ENCODE results near the gene CRHBP.
"Not testable (repeated sequence)": the region's sequence is repeated elsewhere in the genome, so short reads cannot be mapped to it uniquely, and the experiment has no call there.

Gene CRHBP

GRCh38 chr5:76958991-76959767 is 6.3 kb downstream of the CRHBP start:
- no peak for FAIRE-seq
- no peak for DNase-seq (ENCODE audit: insufficient read length, low spot score)

DNA sequence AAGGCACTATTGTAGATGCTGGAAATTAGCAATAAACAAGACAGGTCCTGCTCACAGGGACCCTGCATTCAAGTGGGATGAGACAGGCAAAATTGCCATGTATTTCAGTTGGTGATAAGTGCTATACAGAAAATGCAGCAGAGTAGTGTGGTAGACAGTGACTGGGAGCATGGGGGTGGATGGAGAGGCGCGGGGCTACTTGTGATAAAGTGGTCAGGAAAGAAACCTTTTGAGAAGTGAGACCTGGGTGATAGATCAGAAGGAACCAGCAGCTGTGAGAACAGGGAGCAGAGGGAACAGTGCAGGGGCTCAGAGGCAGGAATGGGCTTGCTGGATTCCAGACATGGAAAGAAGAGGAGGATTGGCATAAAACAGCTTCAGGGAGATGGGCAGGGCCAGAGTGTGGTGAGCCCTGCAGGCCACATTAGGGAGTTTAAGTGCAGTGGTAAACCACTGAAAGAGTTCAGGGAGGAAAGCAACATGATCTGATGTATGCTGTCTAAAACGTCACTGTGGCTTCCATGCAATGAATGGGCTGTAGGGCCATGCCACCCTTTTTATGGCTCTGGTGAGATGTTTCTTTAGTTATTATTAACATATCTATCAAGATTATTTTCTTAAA is 7.3 kb downstream of the CRHBP start:
- DNase-seq (ENCODE audit: insufficient read length, low spot score): no peak
- FAIRE-seq: peak; percentile 79

DNA sequence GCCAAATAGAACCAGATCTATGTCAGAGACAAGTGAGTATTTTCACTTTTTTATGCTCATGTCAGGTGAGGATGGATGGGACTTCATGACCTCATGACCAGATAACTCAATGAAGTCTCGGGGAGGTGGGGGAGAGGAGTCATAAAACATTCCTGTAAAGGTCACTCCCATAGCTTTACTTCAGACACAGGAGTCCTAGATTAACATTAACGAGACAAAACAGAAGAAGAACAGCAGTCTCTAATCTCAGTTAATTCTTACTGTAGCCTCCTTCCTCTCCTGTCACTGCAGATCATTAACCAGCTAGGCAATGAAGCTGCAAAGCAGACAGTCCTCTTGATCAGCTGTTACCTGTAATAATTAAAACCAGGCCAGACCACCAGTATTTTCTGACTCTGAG is 11.2 kb downstream of the CRHBP start:
- FAIRE-seq (no peak), DNase-seq (ENCODE audit: insufficient read length, low spot score) (no peak)

DNA sequence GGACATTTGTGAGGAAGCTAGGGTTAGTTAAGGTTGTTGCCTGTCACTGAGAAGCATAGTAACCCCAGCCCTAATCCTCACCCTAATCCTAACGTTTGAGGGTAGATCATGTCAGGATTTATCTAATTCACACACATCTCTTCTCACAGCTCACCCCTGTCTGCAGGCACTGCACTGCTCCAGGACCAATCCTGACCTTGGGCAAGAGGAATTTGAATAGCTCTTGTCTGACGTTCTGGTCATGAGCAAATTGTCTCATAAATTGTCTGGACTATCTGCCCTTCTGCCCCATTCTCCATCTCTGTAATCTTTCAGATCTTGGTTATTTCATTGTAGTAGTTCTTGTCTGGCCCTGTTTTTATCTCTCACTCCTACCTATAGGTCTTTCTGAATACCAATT is 18.7 kb downstream of the CRHBP start:
- DNase-seq (ENCODE audit: insufficient read length, low spot score): no peak
- FAIRE-seq: no peak

- FAIRE-seq (no peak), DNase-seq (ENCODE audit: insufficient read length, low spot score) (no peak)
Measured at GRCh38 chr5:76972689-76973088, 19.8 kb downstream of the CRHBP start.

- FAIRE-seq (no peak), DNase-seq (ENCODE audit: insufficient read length, low spot score) (no peak)
Measured at GRCh38 chr5:76974785-76975184, 21.9 kb downstream of the CRHBP start.

- no peak for FAIRE-seq
- no peak for DNase-seq (ENCODE audit: insufficient read length, low spot score)
Measured at GRCh38 chr5:76978869-76979268, 26.0 kb downstream of the CRHBP start.

- no peak for FAIRE-seq
- no peak for DNase-seq (ENCODE audit: insufficient read length, low spot score)
Measured at GRCh38 chr5:76980518-76981144, 27.8 kb downstream of the CRHBP start.

DNA sequence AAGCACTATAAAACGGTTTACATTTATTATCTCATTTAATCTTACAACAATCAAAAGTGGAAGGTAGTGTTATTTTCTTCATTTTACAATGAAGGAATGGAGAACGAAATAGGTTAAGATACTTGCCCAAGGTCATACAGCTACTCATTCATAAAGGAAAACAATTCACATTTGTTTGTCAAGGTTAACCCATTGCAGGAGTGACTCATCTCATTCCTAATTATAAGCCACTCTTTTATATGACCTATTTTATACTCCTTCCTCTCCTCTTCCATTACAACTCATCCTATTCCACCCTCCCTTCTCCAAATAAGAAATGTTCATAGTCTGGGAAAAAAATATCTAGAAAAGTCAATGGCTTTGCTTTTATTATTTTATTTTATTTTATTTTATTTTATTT is 29.6 kb downstream of the CRHBP start:
- FAIRE-seq: no peak

DNA sequence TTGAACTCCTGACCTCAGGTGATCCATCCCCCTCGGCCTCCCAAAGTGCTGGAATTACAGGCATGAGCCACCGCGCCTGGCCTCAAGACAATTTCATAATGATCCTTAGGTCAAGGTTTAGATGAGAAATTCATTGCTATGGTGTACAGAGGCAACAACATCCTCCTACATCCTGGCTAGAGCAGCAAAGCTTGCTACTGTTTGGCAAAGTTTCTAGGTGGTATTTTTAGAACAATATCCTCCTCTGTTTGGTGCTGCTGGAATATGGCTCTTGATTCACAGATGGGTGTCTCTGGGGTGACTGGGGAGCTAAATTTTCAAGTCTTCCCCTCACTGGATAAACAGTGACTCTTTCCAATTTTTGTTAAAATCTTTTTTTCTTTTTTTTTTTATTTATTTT is 30.6 kb downstream of the CRHBP start:
- no peak for FAIRE-seq

More for the DNA sequence above, 29.6 kb downstream of the CRHBP start:
- no peak for DNase-seq (ENCODE audit: insufficient read length, low spot score)

GRCh38 chr5:76986825-76987526 is 34.1 kb downstream of the CRHBP start:
- DNase-seq (ENCODE audit: insufficient read length, low spot score) (no peak), FAIRE-seq (no peak)

More for the DNA sequence above, 30.6 kb downstream of the CRHBP start:
- DNase-seq (ENCODE audit: insufficient read length, low spot score): no peak

- FAIRE-seq (no peak), DNase-seq (ENCODE audit: insufficient read length, low spot score) (no peak)
Measured at GRCh38 chr5:76990899-76991459, 38.1 kb downstream of the CRHBP start.

GRCh38 chr5:76993436-76993835 is 40.6 kb downstream of the CRHBP start:
- FAIRE-seq; DNase-seq (ENCODE audit: insufficient read length, low spot score): not testable (repeated sequence)

DNA sequence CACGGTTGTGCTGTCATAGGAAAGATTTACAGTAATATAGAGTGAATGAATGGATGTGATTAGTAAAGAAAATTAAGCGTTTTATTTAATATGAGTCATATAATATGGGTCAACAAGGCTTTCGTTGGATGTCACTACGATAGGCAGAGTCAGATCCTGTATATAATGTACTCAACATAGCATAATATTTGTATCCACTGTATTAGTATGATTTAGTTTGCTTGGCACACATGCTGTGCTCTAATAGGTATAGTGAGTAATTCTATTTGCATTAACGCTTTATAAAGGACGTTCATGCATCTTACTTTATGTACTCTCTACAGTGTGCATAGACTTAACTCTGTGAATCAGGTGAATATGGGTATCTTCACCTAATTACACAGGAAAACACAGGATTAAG is 41.5 kb downstream of the CRHBP start:
- FAIRE-seq (no peak), DNase-seq (ENCODE audit: insufficient read length, low spot score) (no peak)

DNA sequence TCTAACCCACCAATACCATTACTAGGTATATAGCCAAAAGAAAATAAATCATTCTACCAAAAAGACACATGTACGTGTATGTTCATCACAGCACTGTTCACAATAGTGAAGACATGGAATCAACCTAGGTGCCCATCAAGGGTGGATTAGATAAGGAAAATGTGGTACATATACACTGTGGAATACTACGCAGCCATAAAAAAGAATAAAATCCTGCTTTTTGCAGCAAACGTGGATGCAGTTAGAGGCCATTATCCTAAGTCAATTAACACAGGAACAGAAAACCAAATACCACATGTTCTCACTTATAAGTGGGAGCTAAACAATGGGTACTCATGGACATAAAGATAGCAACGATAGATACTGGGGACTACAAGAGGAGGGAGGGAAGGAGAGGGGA is 45.4 kb downstream of the CRHBP start:
- FAIRE-seq; DNase-seq (ENCODE audit: insufficient read length, low spot score): not testable (repeated sequence)

- FAIRE-seq (no peak), DNase-seq (ENCODE audit: insufficient read length, low spot score) (no peak)
Measured at GRCh38 chr5:76999451-76999850, 46.6 kb downstream of the CRHBP start.

DNA sequence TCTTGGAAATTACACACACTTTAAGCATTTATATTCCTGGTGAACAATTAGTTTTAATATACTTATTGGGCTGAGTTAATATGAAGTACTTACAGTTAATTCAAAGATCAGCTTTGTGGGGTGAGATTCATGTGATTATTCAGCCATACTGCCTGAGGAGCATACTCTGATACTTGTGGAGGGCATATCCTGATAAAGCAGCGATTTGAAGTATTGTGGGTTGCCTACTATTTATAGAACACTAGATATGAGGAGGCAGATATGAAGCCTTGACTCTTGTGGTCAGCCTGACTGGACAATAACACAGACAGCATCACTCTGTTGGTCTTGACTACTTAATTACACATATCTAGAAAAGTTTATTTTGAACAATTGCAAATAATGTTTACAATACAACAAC is 50.4 kb downstream of the CRHBP start:
- FAIRE-seq (no peak), DNase-seq (ENCODE audit: insufficient read length, low spot score) (no peak)

DNA sequence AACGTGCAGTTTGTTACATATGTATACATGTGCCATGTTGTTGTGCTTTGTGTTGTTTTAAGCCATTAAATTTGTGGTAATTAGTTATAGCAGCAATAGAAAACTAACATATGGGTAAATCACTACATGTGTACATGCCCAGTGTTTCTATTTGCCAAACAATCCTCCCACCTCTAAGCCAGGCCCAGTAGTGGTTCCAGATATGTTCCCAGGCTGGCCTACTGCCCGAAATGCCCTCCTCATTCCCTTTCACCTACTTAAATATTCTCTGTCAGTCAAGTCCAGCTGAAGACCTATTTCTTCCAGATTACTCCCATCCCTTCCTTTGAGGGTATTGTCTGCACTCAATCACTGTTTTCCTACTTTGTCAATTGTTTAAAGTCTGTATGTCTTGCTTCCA is 53.3 kb downstream of the CRHBP start:
- DNase-seq (ENCODE audit: insufficient read length, low spot score): no peak
- FAIRE-seq: no peak

DNA sequence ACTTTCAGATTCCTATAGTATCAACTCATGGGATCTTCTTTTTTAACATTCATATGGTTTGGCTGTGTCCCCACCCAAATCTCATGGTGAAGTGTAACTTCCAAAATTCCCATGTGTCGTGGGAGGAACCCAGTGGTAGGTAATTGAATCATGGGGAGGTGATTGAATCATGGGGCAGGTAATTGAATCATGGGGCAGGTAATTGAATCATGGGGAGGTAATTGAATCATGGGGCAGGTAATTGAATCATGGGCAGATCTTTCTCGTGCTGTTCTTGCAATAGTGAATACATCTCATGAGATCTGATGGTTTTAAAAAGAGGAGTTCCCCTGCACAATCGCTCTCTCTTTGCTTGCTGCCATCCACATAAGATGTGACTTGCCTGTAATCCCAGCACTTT is 55.6 kb downstream of the CRHBP start:
- FAIRE-seq (no peak), DNase-seq (ENCODE audit: insufficient read length, low spot score) (no peak)

- no peak for DNase-seq (ENCODE audit: insufficient read length, low spot score)
- no peak for FAIRE-seq
Measured at GRCh38 chr5:77010243-77010642, 57.4 kb downstream of the CRHBP start.

DNA sequence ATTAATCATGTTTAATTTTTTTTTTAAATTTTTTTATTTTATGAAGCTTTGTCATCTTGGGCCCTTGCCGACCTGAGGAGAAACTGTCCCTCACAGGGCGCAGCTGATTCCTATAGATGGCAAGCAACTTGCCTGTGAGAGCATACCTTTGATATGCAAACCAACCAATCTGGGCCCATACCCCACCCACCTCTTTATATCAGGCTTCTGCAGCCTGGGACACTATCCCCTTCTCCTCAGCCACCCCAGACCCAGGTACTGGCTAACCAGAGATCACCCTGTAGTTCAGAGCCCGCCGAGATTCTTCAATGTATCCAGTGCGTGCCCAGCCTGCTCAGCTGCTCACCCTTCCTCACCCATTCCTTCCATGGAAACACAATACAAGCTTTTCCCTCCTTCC is 58.7 kb downstream of the CRHBP start:
- DNase-seq (ENCODE audit: insufficient read length, low spot score) (no peak), FAIRE-seq (no peak)

All from GM19239 (cell line).